Ammon's horn (tissue), 1 donor: ENCODE data around the gene DOLPP1.
A peak's percentile ranks its signal among the peaks of the same experiment; 100 is the strongest.
"Not testable (repeated sequence)": the region's sequence is repeated elsewhere in the genome, so short reads cannot be mapped to it uniquely, and the experiment has no call there.

ENCODE experiments used
- DNase-seq: peaks from one replicate; pipeline ENCODE4 v3.0.0-alpha.2; 2016; ENCODE audit warnings: low spot score

DOLPP1 gene

GRCh38 chr9:129111528-129112151 is 30.7 kb downstream of the DOLPP1 start:
- peak; percentile 57 for DNase-seq

DNA sequence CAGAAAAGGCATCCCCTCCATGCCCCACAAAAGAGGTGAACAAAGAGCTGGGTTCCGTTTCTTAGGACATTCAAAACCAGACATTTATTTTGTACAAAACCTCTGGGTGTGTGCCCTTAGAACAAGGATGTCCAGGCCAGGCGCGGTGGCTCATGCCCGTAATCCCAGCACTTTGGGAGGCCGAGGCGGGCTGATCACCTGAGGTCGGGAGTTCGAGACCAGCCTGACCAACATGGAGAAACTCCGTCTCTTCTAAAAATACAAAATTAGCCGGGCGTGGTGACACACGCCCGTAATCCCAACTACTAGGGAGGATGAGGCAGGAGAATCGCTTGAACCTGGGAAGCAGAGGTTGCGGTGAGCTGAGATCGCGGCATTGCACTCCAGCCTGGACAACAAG is 31.6 kb downstream of the DOLPP1 start:
- DNase-seq = not testable (repeated sequence)

- no peak for DNase-seq
Observed at GRCh38 chr9:129113645-129114304, 32.9 kb downstream of the DOLPP1 start.

DNA sequence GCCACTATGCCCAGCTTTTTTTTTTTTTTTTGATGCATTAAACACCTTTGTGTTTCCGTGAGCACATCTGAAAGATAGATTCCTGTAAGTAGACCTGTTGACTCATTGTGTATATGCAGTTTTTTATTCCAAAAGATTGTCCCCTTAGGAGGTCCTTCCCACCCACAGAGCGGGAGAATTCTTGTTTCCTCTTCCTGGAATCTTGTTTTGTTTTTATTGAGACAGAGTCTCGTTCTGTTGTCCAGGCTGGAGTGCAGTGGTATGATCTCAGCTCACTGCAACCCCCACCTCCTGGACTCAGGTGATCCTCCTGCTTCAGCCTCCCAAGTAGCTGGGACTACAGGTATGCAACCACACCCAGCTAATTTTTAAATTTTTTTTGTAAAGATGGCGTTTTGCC is 37.9 kb downstream of the DOLPP1 start:
- DNase-seq = no peak

DNA sequence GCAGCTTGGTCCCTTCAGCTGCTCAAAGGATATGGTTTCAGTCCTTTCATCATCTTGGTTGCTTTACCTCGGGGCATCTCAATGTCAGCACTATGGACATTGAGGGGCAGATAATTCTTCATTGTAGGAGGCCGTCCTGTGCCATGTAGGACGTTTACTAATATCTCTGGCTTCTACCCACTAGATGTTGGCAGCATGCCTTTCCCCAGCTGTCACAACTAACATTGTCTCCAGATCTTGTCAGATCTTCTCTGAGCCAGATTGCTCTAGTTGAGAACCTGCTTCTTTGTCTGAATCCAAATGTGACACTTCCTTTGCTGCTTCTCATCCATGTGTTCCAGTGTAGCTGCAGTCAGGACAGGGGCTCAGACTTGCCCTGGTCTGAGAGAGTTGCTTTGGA is 40.6 kb downstream of the DOLPP1 start:
- peak; percentile 83 for DNase-seq

- no peak for DNase-seq
Observed at GRCh38 chr9:129122133-129122532, 41.2 kb downstream of the DOLPP1 start.

DNA sequence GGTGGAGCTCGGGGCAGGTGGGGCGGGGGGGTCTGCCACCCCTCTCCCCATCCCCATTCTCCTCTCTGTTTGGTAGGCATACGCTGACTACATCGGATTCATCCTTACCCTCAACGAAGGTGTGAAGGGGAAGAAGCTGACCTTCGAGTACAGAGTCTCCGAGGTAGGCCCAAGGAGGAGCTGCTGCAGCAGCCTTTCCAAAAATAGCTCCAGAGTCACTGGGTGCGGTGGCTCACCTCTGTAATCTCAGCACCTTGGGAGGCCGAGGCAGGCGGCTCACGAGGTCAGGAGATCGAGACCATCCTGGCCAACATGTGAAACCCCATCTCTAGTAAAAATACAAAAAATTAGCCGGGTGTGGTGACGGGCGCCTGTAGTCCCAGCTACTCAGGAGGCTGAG is 42.1 kb downstream of the DOLPP1 start:
- not testable (repeated sequence) for DNase-seq

- DNase-seq = no peak
Observed at GRCh38 chr9:129124506-129125069, 43.7 kb downstream of the DOLPP1 start.

DNA sequence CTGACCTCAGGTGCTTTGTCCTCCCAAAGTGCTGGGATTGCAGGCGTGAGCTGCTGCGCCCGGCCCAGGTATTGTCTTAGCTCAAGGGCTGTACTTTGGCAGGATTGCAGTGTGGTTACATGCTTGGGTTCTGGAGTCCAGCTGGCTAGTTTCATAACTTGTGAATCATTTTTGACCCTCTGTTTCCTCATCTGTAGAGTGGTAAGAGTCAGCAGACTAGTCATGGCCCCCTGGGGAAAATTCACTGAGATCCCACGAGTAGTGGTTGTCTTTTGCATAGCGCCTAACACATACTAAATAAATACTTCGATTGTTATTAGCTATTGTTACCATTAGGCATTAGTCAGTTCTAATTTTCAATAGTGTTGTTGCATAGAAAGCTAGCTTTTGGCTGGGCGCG is 44.6 kb downstream of the DOLPP1 start:
- DNase-seq = no peak

DNA sequence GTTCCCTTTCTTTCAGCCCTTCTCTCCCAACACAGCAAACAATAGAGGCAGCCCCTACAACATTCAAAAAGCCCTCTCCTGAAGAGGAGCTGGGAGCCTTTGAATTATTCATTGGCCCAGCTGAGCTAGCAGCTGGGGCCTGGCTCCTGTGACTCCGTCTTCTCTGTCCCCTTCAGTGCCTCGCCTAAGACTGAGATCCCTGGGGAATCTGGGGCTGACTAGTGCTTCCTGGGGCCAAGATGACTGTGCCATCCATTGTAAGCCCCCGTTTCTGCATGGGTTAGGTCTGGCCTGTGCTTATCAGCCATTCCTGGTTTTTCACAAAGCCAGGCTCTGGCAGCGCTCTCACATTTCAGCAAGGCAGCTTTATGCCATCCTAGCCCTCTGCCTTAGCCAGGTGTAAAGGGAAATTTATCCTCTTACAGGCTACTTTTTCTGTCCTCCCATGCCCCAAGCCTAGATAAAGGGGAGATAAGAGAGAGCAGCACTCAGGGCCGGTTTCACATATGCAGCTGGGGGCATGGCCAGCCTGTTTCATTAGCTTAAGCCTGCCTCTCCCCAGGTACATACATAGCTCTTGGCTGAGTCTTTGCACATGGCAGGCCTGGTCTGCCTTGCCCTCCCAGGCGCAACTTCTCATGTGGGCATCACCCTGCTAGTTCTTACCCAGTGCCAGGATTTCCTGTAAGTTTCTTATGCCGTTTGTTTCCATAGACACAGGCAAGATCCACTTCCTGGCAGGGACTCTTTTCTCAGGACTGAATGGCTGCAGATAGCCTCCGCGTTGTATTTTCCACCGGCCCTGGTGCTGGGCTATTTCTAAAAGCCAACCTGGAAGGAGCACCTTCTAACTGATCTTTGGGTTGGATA is 46.1 kb downstream of the DOLPP1 start:
- no peak for DNase-seq

DNA sequence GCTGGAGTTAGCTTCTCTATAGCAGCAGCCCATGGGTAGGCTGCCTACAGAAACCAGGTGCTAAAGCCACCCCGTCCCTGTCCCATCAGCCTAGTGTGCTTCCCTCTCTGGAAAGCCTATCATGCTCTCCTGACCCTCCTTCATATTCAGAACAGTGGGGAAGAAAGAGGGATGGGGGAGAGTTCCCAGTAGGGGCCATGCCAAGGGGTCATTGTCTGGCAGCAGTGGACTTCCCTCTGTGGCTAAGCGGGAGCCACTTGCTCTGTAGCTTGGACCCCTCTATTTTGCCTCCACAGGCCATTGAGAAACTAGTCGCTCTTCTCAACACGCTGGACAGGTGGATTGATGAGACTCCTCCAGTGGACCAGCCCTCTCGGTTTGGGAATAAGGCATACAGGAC is 47.8 kb downstream of the DOLPP1 start:
- DNase-seq = no peak

GRCh38 chr9:129130271-129130670 is 49.4 kb downstream of the DOLPP1 start:
- DNase-seq = not testable (repeated sequence)

GRCh38 chr9:129130791-129131190 is 49.9 kb downstream of the DOLPP1 start:
- DNase-seq = no peak

DNA sequence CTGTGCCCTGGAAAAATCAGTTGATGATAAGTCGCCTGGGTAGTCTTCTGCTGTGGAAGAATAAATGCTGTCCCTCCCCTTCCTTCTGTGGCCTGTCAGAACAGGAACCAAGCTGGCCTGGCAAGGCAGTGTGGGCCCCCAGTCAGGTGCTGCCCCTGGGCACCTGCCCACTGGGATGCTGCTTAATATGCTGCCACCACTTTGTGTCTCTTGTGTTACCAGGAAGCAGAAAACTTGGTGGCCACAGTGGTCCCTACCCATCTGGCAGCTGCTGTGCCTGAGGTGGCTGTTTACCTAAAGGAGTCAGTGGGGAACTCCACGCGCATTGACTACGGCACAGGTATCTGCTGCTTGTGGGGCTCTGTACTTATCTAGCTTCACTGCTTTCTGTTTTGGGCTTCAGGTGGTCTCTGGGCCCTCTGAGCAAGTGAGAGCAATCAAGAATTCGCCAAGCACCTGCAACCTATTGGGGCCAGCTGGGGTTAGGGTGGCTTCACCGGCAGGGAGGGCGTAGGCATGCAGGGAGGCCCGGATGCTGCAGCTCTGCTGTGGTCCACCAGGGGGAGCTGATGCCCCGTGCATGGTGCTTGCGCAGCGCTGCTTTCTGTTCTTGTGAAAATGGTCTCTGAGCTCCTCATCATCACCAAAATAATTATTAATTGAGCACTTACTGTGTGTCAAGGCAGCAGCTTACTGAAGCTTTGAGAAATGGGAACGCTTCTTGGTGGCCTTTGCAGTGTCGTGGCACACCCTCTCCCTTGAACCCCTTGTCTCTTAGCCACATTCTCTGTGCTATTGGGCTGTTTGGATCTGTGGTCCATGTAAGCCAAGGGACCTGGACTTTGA is 50.6 kb downstream of the DOLPP1 start:
- DNase-seq = peak; percentile 82

GRCh38 chr9:129133082-129133481 is 52.2 kb downstream of the DOLPP1 start:
- no peak for DNase-seq

DNA sequence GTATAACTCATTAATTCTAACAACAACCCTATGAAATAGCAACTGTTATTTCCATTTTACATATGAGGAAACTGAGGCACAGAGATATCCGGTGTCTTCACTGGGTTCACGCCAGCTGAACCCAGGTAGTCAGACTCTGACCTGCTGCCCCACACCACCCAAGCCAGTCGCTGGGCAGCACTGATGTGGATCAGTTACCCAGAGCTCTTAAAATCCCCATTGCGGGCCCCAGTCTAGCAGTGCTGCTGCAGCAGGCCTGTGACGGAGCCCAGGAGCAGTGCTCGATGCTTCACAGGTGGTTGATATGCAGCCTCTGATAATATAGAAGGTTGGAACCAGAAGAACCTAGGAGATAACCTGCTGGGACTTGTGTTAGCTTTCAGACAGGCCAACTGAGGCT is 54.6 kb downstream of the DOLPP1 start:
- DNase-seq = no peak

DNA sequence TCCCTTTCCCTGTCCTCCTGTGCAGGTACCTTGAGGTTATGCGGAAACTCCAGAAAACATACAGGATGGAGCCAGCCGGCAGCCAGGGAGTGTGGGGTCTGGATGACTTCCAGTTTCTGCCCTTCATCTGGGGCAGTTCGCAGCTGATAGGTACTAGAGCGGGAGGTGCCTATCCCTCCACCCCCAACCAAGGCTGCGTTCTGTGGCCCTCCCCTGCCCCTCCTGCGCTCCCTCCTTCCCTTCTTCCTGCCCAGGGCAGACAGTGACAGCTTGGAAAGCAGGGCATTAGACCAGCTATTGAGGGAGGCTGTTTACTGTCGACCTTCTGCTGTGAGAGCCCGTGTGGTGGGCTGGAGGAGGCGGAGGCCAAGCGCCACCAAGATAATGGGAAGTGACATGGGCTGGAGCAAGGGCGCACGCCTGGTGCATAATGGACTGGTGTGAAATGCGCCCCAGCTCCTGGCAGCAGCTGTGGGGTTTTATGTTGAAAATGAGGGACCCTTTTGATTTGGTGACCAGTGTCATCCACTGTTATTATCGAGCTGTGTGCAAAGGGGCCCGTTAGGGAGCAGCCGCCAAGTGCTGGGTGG is 55.6 kb downstream of the DOLPP1 start:
- no peak for DNase-seq

- DNase-seq = no peak
Observed at GRCh38 chr9:129137292-129138143, 56.6 kb downstream of the DOLPP1 start.

DNA sequence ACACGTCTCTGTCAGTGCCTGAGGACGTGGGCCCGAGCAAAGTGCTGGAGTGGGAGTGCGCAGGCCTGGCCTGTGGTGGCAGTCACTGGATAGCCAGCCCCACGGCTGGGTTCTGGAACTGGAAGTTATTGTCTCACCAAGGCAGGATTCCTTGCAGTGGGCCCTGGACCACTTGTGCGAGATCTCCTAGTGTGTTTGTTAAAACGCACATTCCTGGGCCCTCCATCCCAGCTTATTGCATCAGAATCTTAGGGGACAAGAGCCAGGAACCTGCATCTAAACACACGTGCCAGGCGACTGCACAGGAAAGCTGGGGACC is 57.2 kb downstream of the DOLPP1 start:
- no peak for DNase-seq

- DNase-seq = no peak
Observed at GRCh38 chr9:129138476-129139232, 57.7 kb downstream of the DOLPP1 start.
